EH (cell line): ENCODE data around the gene MFSD11.

Experiments used
- DNase-seq: peaks from one replicate; pipeline ENCODE4 v3.0.0-alpha.2; 2015; ENCODE audit warnings: low read depth

MFSD11 gene

GRCh38 chr17:76737676-76738467 lies at the start of gene MFSD11:
TSS of gene MFSD11 (plus strand) at chr17:76738119. CDS start at chr17:76738353, 234 bp downstream.
- peak; percentile 93 for DNase-seq

GRCh38 chr17:76688165-76688622 lies 49.7 kb upstream of the MFSD11 start:
- DNase-seq = peak; percentile 47

GRCh38 chr17:76689859-76690258 lies 48.1 kb upstream of the MFSD11 start:
- no peak for DNase-seq

GRCh38 chr17:76690596-76691280 lies 47.2 kb upstream of the MFSD11 start:
- no peak for DNase-seq

GRCh38 chr17:76691379-76692191 lies 46.3 kb upstream of the MFSD11 start:
- DNase-seq = no peak

- no peak for DNase-seq
Measured at GRCh38 chr17:76695059-76695831, 42.7 kb upstream of the MFSD11 start.

GRCh38 chr17:76696763-76697701 lies 40.9 kb upstream of the MFSD11 start:
- DNase-seq = no peak

GRCh38 chr17:76697702-76698465 lies 40.0 kb upstream of the MFSD11 start:
- peak; percentile 52 for DNase-seq

- DNase-seq = peak; percentile 68
Measured at GRCh38 chr17:76698466-76698977, 39.4 kb upstream of the MFSD11 start.

GRCh38 chr17:76700270-76700616 lies 37.7 kb upstream of the MFSD11 start:
- no peak for DNase-seq

GRCh38 chr17:76700617-76701470 lies 37.1 kb upstream of the MFSD11 start:
- peak; percentile 91 for DNase-seq

- peak; percentile 58 for DNase-seq
Measured at GRCh38 chr17:76701471-76701967, 36.4 kb upstream of the MFSD11 start.

GRCh38 chr17:76702076-76702475 lies 35.8 kb upstream of the MFSD11 start:
- DNase-seq = no peak

- no peak for DNase-seq
Measured at GRCh38 chr17:76702941-76703637, 34.8 kb upstream of the MFSD11 start.

- DNase-seq = no peak
Measured at GRCh38 chr17:76704805-76705204, 33.1 kb upstream of the MFSD11 start.

GRCh38 chr17:76706817-76707216 lies 31.1 kb upstream of the MFSD11 start:
- DNase-seq = no peak

- DNase-seq = no peak
Measured at GRCh38 chr17:76707985-76708807, 29.7 kb upstream of the MFSD11 start.
